ENCODE data around the gene SRP19. TPM values are rescaled to one million over a fixed set of nuclear protein-coding genes. Genes with fewer than 3 reads are reported as not detected.

The SRP19 gene
- total RNA-seq, 4 donors from 2014 or later, result 31.9 to 153 (median 55.0) TPM

GRCh38 chr5:112869948-112870347 lies 8.9 kb downstream of the SRP19 start:
- no peak for TF ChIP-seq CTCF (IDR thresholded peaks at IDR 0.05; ENCODE audit: low read depth)

GRCh38 chr5:112870966-112871365 lies 9.9 kb downstream of the SRP19 start:
- TF ChIP-seq CTCF (IDR thresholded peaks at IDR 0.05; ENCODE audit: low read depth), result no peak

GRCh38 chr5:112876362-112876761 lies 15.3 kb downstream of the SRP19 start:
- no peak for TF ChIP-seq CTCF (IDR thresholded peaks at IDR 0.05; ENCODE audit: low read depth)

GRCh38 chr5:112878101-112878500 lies 17.0 kb downstream of the SRP19 start:
- TF ChIP-seq CTCF (IDR thresholded peaks at IDR 0.05; ENCODE audit: low read depth), result no peak

GRCh38 chr5:112878760-112879159 lies 17.7 kb downstream of the SRP19 start:
- no peak for TF ChIP-seq CTCF (IDR thresholded peaks at IDR 0.05; ENCODE audit: low read depth)

GRCh38 chr5:112880219-112880964 lies 19.3 kb downstream of the SRP19 start:
- no peak for TF ChIP-seq CTCF (IDR thresholded peaks at IDR 0.05; ENCODE audit: low read depth)

- no peak for TF ChIP-seq CTCF (IDR thresholded peaks at IDR 0.05; ENCODE audit: low read depth)
These were observed 22.1 kb downstream of the SRP19 start for GRCh38 chr5:112883192-112883591.
